DMS 273 treated with DMSO at 0.1 percent for 48 hours (cell line): ENCODE data around the gene HSPA12A.
A peak's percentile ranks its signal among the peaks of the same experiment; 100 is the strongest.

ENCODE experiments used
- DNase-seq: peaks from one replicate; lab custom pipeline; 2025; lab: John Stamatoyannopoulos, UW

The HSPA12A gene

GRCh38 chr10:116743266-116744064 is 1.1 kb upstream of the HSPA12A start:
- DNase-seq: no peak

- no peak for DNase-seq
These were observed 695 bp downstream of the HSPA12A start for GRCh38 chr10:116741391-116742351.

GRCh38 chr10:116740971-116741370 is 1.4 kb downstream of the HSPA12A start:
- DNase-seq: no peak

GRCh38 chr10:116738339-116738738 is 4.0 kb downstream of the HSPA12A start:
- no peak for DNase-seq

- DNase-seq: peak; percentile 53
These were observed 4.6 kb downstream of the HSPA12A start for GRCh38 chr10:116737627-116738327.

GRCh38 chr10:116733566-116733965 is 8.8 kb downstream of the HSPA12A start:
- DNase-seq: no peak

- no peak for DNase-seq
These were observed 9.8 kb downstream of the HSPA12A start for GRCh38 chr10:116732573-116732972.

- DNase-seq: no peak
These were observed 11.7 kb downstream of the HSPA12A start for GRCh38 chr10:116730464-116731260.

GRCh38 chr10:116729243-116729642 is 13.1 kb downstream of the HSPA12A start:
- DNase-seq: no peak

- no peak for DNase-seq
These were observed 13.8 kb downstream of the HSPA12A start for GRCh38 chr10:116728526-116729096.

- DNase-seq: no peak
These were observed 18.7 kb downstream of the HSPA12A start for GRCh38 chr10:116723428-116724281.

GRCh38 chr10:116722736-116723427 is 19.5 kb downstream of the HSPA12A start:
- DNase-seq: peak; percentile 78

GRCh38 chr10:116721547-116722392 is 20.6 kb downstream of the HSPA12A start:
- DNase-seq: peak; percentile 81

GRCh38 chr10:116720668-116721546 is 21.5 kb downstream of the HSPA12A start:
- no peak for DNase-seq

- DNase-seq: no peak
These were observed 22.1 kb downstream of the HSPA12A start for GRCh38 chr10:116720241-116720643.

GRCh38 chr10:116719804-116720203 is 22.6 kb downstream of the HSPA12A start:
- DNase-seq: no peak

- no peak for DNase-seq
These were observed 24.3 kb downstream of the HSPA12A start for GRCh38 chr10:116718058-116718457.
